ENCODE measurements around the gene URB2.
A peak's percentile ranks its signal among the peaks of the same experiment; 100 is the strongest.
"Not testable (repeated sequence)": the region's sequence is repeated elsewhere in the genome, so short reads cannot be mapped to it uniquely, and the experiment has no call there.

The URB2 gene

DNA sequence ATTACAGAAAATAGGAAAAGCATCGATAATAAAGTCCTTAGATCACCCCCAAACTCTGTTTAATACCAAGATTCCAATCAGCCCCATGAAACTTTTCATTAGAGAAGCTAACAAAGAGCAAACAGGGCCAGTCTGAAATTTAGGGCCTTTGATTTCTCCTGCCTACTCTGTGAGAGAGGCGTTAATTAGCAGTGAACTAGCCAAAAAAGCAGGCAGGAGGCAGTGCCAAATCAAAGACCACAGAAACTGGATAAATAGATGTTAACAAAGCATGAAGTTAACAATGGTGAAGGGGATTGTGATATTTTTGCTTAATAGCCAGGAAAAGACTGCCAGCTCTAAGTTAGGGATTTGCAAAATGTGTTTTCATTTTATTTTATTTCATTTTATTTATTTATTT, 11.3 kb upstream of the URB2 start:
- no peak for DNase-seq (ENCODE audit: low read depth)

DNA sequence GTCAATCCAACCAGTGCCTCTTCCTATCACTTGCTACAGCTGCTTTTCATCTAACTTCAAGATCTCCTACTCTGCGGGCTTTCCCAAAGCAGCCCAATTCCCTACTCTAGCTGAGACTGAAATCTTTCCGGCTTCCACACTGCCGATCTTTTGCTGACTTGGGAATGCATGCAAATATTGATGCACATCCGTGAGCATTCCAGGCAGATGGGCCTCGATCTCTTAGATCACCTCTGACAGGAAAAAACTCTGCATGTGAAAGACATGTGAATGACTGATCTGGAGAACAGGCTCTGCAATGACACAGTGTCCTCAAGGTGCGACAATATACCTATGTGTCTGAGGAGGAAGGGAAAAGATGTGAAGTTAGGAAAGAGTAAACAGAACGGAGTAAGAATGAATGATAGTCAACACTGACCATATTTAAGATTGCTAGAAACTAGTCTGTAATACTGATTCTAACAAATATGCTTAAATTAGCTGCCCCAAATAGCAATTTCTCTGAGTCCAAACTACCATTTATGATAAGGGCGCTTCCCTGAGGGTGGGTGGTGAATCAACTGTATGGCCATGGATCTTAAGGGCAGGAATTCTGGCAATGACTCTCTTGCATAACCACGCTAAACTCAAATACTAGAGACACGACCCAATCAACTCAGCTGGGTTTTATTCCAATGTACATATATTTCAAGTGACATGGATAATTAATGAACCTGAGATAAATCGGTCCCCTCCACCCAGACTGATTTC, 8.5 kb upstream of the URB2 start:
- DNase-seq (ENCODE audit: low read depth) = no peak

DNA sequence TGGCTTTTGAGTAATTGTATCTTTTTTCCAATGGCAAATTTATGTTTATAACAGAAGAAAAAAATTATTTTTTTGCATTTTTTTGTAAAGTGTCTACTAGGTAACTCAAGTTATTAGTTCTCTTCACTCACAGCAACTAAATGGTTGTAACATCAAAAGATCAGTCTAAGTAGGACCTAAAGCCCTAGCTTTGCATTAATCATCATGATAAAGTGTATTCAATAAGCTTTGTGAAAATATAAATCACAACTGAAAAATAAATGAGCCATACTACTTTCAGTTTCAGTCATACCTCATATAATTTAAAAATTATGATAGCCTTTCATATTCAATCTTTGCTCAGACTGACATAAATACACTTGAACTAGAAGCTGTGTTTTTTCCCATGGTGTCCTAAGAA, 7.0 kb upstream of the URB2 start:
- no peak for DNase-seq (ENCODE audit: low read depth)

DNA sequence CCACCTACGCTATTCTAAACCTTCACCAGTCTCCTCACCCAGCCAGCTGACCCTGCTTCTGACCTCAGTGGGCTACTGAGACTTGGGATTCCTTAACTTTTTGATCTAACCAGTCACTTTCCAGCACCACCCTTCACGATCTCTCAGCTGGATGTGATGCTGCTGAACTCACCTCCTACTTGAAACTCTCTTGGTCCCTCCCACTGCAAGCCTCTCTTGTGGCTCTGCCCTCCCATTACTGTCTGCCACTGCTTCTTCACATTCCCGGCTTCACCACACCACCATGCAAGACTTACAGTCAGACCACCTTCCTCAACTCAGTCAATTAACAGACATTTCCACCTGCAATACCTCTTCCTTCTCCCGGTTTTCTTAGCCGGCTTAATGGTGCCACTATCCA, 6.4 kb upstream of the URB2 start:
- DNase-seq (ENCODE audit: low read depth) = no peak

DNA sequence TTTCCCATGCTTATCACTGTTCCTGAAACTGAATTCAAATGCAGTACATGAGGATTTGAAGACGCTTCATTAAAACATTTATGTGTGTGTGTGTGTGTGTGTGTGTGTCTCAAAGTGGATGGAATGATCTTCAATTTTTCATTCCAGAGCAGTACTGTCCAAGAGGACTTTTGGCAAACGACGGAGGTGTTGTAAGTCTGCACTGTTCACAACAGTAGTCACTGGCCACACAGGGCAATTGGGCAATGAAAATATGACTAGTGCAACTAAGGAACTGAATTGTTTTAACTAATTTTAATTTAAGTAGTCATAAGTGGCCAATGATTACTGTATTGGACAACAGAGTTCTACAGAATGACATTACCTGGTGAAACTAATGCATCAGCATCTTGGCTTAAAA, 5.2 kb upstream of the URB2 start:
- no peak for DNase-seq (ENCODE audit: low read depth)

DNA sequence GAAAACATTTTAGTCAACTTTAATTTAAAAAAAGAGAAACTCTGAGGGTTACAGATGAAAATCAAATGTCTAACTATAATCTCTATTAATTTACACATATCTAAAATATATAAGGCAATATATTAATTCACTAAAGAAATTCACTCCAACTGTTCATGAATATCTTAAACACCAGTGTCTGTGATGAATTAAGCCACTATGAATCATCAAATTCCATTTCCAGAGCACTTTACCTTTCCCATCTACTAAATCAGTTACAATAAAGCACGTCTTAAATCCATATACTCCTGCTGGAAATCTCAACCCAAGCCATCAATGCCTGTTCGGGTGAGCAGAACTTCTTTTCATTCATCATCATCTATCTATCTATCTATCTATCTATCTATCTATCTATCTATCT, 4.4 kb upstream of the URB2 start:
- no peak for DNase-seq (ENCODE audit: low read depth)

DNA sequence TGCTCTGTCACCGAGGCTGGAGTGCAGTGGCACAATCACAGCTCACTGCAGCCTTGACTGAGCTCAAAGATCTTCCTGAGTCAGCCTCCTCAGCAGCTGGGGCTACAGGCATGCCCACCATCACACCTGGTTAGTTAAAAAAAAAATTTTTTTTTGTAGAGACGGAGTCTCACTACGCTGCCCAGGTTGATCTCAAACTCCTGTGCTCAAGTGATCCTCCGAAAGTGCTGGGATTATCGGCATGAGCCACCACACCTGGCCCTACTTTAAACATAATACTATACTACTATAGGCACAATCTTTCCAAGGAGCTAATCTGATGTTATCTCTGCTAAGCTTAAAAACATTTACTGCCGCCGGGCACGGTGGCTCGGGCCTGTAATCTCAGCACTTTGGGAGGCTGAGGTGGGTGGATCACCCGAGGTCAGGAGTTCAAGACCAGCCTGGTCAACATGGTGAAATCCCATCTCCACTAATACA, 3.4 kb upstream of the URB2 start:
- DNase-seq (ENCODE audit: low read depth) = not testable (repeated sequence)

DNA sequence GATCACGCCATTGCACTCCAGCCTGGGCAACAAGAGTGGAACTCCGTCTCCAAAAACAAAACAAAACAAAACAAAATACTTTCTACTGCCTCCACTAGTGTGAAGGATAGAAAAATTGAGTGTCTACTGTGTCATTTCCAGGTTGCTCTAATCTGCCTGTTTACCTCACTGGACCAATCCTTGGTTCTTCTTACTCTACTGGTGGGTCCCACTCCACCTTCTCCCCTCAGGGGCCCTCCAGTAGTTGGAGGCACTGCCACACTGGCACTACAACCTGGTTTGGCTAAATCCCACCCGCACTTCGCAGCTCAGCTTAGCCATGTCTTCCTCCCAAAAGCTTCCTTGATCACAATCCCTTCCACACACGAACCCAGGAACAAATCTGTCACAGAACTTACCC, 2.8 kb upstream of the URB2 start:
- DNase-seq (ENCODE audit: low read depth) = no peak

DNA sequence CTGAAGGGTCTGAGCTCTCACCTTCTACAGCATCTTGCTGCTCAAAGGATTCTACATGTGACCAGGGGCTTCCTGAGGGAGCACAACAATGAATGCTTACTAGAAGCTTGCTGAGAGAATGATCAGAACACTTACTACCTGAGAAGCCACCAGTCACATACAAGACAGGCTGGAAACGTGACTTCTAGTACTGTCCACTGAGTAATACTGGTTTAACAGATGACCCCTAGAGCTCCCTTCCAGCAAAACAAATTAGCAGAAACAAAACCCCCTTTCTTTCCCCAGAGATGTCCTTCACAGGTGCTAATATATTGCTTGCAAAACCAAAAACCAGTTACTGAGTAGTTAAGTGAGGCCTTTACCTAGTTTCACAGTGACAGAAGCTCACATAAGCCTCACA, 2.2 kb upstream of the URB2 start:
- DNase-seq (ENCODE audit: low read depth) = no peak

DNA sequence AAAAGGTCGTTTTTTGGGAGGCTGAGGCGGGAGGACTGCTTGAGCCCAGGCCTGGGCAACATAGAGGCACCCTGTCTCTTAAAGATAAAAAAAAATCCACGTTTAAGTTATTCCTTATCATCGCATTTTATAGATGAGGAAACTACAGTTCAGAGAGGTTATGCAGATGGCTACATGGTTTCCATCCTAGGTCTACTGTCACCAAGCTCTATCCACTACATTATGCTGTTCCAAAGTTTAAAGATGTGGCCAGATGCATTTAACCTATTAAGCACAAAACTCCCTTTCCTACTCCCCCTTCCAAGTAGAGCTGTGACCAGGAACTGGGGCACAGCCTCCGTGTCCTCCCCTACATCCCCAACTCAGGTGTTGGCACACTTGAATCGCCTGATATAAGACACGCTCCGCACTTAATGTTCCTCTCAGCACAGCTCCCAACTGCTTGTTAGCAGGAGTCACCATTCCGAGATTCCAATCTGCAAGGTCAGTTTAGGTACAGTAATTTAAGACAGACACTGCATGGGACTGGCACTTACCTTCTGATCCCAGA, 1.5 kb upstream of the URB2 start:
- DNase-seq (ENCODE audit: low read depth) = no peak

DNA sequence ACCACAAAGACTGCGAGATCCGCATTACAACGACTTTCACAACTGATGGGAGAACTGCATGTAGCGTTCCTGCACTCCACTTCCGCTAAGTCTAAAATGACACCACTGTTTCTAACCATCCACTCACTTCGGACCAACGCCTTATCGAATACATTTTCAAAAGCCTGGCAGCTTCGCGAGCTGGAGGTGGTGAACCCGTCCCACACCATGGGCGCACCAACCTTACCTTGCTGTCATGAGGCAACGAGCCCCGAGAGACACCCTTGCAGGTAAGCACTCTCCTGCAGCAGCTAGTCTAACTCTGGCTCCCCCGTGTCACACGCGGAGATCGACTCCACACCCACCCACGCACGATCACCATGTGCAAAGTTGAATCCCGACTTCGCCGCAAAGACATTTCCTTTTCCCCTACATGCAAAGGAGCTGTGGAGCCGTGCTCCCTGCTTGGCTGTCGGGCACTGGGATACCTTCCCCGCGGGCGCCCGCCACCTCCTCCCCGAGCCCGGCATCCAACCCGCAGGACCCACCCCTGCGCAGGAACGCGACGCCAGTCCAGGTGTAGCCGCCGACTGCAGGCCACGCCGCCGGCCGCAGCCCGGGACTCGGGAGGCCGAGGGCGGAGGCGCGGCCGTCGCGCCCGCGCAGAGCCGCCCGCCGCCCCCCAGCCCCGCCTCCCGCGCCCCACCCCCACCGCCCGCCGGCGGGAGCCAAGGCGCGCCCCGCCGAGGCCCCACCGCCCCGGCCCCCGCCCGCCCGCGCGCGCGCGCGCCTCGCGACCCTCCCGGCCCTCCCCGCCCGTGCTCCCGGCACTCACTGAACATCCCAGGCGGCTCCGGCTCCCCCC, 754 bp upstream of the URB2 start:
- DNase-seq (ENCODE audit: low read depth) = peak; percentile 43

DNA sequence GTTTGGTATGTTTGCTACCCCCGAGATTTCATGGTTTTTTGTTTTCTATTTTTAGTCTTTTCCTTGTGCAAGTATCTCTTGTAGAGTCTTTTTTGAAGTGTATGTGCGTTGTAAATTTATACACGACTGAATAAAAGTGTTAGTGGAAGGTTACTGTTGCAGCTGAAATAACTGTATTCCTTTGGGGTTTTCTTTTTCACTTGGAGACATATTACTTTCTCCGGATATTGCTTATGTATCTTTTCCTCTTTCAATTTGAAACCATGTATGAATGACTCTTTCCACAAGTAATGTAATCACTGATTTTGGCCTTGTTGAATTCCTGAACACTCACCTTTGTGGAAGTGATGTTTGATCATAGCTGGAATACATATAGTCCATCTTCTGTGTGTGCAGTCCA, 956 bp downstream of the URB2 start:
- no peak for DNase-seq (ENCODE audit: low read depth)

DNA sequence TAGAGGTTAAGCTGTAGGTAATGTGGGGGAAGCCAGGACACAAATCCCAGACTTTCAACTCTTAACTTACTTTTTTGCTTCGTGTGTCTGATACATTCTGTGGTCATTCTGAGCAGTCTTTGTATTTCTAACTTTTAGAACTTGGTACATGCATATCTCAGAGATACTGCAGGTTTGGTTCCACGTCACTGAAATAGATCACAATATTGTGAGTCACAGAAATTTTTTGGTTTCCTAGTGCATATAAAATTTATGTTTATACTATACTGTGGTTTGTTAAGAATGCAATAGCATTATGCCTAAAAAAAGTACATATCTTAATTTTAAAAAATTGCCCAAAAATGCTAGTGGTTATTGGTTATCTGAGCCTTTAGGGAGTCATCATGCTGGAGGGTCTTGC, 3.2 kb downstream of the URB2 start:
- DNase-seq (ENCODE audit: low read depth) = no peak

DNA sequence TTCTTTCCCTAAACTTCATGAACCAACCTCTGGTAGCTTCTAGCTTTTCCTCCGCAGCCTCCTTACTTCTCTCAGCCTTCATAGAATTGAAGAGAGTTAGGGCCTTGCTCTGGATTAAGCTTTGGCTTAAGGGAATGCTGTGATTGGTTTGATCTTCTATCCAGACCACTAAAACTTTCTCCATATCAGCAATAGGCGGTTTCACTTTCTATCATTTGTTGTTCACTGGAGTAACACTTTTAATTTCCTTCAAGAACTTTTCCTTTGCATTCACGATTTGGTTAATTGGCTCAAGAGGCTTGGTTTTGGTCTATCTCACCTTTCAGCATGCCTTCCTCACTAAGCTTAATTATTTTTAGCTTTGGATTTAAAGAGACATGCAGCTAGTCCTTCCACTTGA, 5.1 kb downstream of the URB2 start:
- DNase-seq (ENCODE audit: low read depth) = no peak

DNA sequence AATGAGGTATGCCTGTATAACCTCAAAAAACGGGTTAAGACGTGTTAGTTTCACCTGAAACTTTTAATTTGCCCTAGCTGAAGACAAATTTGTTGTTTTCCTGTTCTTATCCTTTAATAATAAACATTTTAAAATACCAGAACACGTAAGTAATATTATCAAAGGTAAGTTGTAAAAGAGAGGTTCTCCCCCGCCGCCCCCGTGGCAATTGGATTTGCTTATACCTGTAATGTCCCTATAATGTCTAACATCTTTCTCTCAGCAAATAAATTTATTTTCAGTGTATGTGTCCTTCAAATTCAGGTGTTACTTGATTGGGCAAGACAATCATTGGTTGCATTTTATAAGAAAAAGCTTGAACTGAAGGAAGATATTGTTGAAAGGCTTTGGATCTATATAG, 5.9 kb downstream of the URB2 start:
- DNase-seq (ENCODE audit: low read depth) = no peak

DNA sequence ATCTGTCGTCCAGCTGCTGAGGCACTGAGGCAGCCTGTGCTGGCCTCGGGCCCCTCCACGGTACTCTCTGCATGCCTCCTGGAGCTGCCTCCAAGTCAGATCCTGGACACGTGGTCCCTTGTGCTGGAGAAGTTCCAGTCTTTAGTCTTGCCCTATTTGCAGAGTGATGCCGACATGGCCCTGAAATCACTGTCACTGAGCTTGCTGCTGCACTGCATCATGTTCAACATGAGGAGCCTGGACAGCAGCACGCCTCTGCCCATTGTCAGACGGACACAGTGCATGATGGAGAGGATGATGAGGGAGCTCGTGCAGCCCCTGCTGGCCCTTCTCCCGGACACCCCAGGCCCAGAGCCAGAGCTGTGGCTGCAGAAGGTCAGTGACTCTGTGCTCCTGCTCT, 10.0 kb downstream of the URB2 start:
- DNase-seq (ENCODE audit: low read depth) = no peak

DNA sequence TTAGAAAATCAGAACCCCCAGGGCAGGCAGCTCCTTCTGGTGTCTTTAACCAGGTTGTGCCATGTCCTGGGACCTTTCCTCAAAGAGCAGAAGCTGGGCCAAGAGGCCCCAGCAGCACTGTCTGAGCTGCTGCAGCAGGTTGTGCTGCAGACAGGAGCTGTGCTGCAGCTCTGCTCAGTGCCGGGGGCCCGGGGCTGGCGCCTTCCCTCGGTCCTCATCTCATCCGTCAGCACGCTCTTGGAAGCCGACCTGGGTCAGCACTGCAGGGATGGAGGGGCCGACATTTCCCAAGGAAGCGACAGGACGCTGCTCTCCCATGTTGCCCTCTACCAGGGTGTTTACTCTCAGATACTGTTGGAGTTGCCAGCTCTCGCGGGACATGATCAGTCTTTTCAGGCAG, 11.7 kb downstream of the URB2 start:
- DNase-seq (ENCODE audit: low read depth) = no peak

DNA sequence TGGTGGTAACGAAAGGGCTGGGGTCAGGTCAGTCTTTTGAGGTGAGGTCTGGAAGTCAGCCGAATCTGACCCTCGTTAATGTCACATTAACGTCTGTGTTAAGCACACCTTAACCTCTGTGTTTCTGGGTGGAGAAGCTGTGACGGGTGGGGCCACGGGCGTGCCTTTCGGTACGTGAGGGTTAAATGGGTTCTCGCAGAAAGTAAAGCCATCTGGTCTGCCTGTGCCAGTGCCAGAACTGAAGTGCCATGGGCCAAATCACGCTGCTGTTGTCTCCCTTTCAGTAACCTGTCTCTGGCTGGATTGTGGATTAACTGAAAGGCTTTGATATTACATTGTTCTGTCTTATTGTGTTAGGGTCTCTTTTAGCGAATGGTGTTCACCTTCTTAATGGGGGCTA, 14.4 kb downstream of the URB2 start:
- DNase-seq (ENCODE audit: low read depth) = no peak

DNA sequence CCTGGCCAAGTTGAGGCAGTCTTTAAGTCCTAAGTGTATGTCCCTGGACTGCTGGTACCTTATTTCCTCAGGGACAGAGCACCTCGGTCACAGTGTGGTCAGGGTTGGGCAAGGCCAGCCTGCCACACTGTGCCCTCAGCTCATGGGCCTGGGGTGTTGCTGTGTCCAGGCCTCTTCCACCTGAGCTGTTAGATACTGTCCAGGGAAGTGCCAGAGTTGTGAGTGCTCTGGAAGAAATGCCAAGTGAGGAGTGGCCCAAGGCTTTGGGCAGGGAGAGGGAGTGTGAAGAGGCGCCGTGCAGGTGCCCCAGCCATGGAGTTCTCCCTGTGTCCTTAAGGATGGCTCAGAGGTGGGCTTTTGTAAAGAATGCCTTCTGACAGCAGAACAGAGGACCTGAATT, 15.3 kb downstream of the URB2 start:
- no peak for DNase-seq (ENCODE audit: low read depth)

DNA sequence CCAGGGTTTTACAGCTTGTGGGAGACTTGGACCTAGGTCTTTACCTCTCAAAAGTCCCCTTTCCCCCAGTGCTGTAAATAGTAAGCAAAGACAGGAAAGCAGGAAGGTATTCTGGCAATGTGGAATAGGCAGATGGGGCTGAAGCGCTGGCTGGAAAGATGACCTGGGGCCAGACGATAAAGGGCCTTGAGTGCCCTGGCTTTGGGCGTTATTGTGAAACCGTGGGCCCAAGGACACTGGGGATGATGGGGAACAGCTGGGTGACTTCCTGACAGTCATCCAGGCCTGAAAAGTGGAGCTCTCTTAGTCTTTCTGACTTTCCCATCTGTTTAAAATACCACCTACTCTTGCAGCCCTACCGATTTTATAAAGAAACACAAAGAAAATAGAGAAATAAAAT, 16.3 kb downstream of the URB2 start:
- DNase-seq (ENCODE audit: low read depth) = no peak

DNA sequence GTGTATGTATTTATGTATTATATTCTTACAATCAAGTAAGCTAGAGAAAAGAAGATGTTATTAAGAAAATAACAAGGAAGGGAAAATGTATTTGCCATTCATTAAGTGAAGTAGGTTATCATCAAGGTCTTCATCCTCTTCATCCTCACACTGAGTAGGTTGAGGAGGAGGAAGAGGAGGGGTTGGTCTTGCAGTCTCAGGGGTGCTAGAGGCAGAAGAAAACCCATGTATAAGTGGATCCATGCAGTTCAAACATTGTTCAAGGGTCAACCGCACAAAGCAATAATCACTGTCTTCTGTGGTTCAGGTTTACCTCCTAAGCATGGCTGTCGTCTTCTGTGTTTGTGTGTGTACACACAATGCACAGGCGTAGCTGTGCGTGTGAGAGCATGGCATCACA, 16.9 kb downstream of the URB2 start:
- DNase-seq (ENCODE audit: low read depth) = no peak

DNA sequence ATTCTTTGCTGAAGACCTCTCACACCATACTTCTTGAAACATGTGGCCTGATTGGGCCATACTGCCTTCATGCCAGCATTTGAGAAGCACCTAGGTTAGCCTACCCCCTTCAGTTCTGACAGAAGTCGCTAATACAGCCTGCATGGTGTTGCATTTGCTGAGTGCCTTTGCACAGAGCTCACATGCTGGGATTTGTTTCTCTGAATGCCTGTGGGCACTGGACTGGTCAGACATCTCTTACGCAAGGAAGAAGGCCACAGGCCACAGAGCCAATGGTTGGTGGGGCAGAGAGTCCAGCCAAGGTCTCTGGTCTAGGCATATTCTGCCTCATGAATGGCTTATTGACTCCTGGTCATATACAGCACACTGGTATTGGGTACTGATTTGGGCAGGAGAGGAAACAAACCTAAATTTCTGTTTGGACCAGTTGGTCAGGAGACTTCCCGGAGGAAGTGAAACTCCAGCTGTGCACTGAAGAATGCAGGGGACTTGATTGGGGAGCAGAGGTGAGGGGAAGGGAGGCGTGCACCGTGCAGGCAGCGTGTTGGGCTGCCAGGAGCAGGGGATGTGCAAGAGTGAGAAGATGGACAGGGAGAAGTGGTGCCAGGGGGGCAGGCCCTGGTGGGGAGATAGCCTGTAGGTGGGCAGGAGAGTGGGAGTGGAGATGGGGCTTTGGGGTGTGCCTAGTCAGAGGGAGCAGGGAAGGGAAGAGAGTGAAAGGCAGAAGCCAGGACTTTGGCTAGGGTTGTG, 18.1 kb downstream of the URB2 start:
- no peak for DNase-seq (ENCODE audit: low read depth)

All from activated T-cell treated with anti-CD3 and anti-CD28 coated beads for 48 hours (primary cell).